Tibial nerve (tissue), 4 donors: ENCODE results near the gene PTPRO.

Experiments used
- CTCF ChIP-seq, 5 experiments: fragments of 200-600 bp in 3 of 5; fragments of 450-650 bp in 2 of 5; sonication (generic) in 3 of 5; IDR thresholded peaks; one replicate each; pipeline ENCODE4 v1.5.1; 2016 to 2019; ENCODE audit warnings: antibody characterized with exemption in 5 of 5, mild to moderate bottlenecking in 3 of 5, moderate library complexity in 2 of 5
- EP300 ChIP-seq, 2 donors: sonication (generic); formaldehyde crosslinking; IDR thresholded peaks; one replicate each; pipeline ENCODE4 v1.6.1; 2017; ENCODE audit warnings: antibody characterized with exemption in 2 of 2, mild to moderate bottlenecking in 1 of 2
- POLR2A ChIP-seq, 2 donors: fragments of 450-650 bp; IDR thresholded peaks; one replicate each; pipeline ENCODE4 v1.6.1; 2017; ENCODE audit warnings: antibody characterized with exemption in 2 of 2, mild to moderate bottlenecking in 2 of 2, moderate library complexity in 2 of 2

- TF ChIP-seq POLR2A (IDR thresholded peaks at IDR 0.05) (no peak), CTCF (IDR thresholded peaks at IDR 0.05) (no peak), EP300 (IDR thresholded peaks at IDR 0.05) (no peak)
These were observed 89.5 kb downstream of the PTPRO start for GRCh38 chr12:15411842-15412241.
